Smooth muscle cell (in vitro differentiated cells): ENCODE results near the gene BACE1. TPM values are rescaled to one million over a fixed set of nuclear protein-coding genes. Genes with fewer than 3 reads are reported as not detected.

Experiments used
- DNase-seq: peaks from one replicate; lab custom pipeline; 2025; ENCODE audit not compliant: unreplicated experiment; lab: John Stamatoyannopoulos, UW
- H2AFZ ChIP-seq: fragments of 200-600 bp; sonication (generic); 2 replicates; pipeline ENCODE4 v1.6.0; 2016; ENCODE audit warnings: antibody characterized with exemption, low read depth, mild to moderate bottlenecking
- H3F3A ChIP-seq: fragments of 200-600 bp; sonication (generic); 2 replicates; pipeline ENCODE4 v1.6.0; 2017; ENCODE audit warnings: antibody characterized with exemption, low read depth
- H3K27ac ChIP-seq: fragments of 200-600 bp; sonication (generic); 2 replicates; pipeline ENCODE4 v1.5.1; 2016; ENCODE audit warnings: low read depth, mild to moderate bottlenecking
- H3K27me3 ChIP-seq: fragments of 200-600 bp; sonication (generic); 2 replicates; pipeline ENCODE4 v1.6.1; 2016; ENCODE audit warnings: low read depth, mild to moderate bottlenecking
- H3K36me3 ChIP-seq: fragments of 200-600 bp; sonication (generic); 2 replicates; pipeline ENCODE4 v1.5.1; 2016; ENCODE audit warnings: low read depth
- H3K4me1 ChIP-seq: fragments of 200-600 bp; sonication (generic); 2 replicates; pipeline ENCODE4 v1.5.1; 2016; ENCODE audit warnings: low read depth
- H3K4me2 ChIP-seq: fragments of 200-600 bp; sonication (generic); 2 replicates; pipeline ENCODE4 v1.6.0; 2016; ENCODE audit warnings: mild to moderate bottlenecking
- H3K4me3 ChIP-seq: fragments of 200-600 bp; sonication (generic); 2 replicates; pipeline ENCODE4 v1.5.1; 2016; ENCODE audit warnings: mild to moderate bottlenecking
- H3K79me2 ChIP-seq: fragments of 200-600 bp; sonication (generic); 2 replicates; pipeline ENCODE4 v1.6.0; 2016; ENCODE audit warnings: low read depth, mild to moderate bottlenecking
- H3K9ac ChIP-seq: fragments of 200-600 bp; sonication (generic); 2 replicates; pipeline ENCODE4 v1.6.0; 2016; ENCODE audit warnings: low read depth
- H3K9me3 ChIP-seq: fragments of 200-600 bp; sonication (generic); replicated peaks from 2 replicates; pipeline ENCODE4 v1.5.1; 2016; ENCODE audit warnings: low read depth
- H4K20me1 ChIP-seq: fragments of 200-600 bp; sonication (generic); 2 replicates; pipeline ENCODE4 v1.6.0; 2016; ENCODE audit warnings: low read depth
- WGBS: methylation state at CpG from one replicate; pipeline ENCODE4 v1.1.7; 2016; ENCODE audit warnings: low lambda C conversion rate; 5-methylcytosine and 5-hydroxymethylcytosine counted together
- polyA plus RNA-seq: library from polyadenylated mRNA; unstranded; fragments of >200 nt; fragmentation: Nextera tagmentation; extraction: Ambion mirVana; gene quantifications from 2 replicates; pipeline ENCODE4 v1.2.1, GENCODE V29; 2016
- total RNA-seq: library from RNA; depleted of rRNA; stranded (reverse); fragments of >200 nt; gene quantifications from 2 replicates; pipeline ENCODE4 v1.2.3, GENCODE V29; 2014
- TF ChIP-seq, protein P1 (sequence below): fragments of 200-600 bp; sonication (generic); IDR thresholded peaks from 2 replicates; pipeline ENCODE4 v1.5.1; 2017; ENCODE audit warnings: borderline replicate concordance, mild to moderate bottlenecking, antibody characterized with exemption; ENCODE audit not compliant: insufficient read depth, poor library complexity, severe bottlenecking

Gene BACE1
- total and polyA plus RNA-seq, 2 experiments from 2014 or later = 17.5 to 32.4 TPM

DNA sequence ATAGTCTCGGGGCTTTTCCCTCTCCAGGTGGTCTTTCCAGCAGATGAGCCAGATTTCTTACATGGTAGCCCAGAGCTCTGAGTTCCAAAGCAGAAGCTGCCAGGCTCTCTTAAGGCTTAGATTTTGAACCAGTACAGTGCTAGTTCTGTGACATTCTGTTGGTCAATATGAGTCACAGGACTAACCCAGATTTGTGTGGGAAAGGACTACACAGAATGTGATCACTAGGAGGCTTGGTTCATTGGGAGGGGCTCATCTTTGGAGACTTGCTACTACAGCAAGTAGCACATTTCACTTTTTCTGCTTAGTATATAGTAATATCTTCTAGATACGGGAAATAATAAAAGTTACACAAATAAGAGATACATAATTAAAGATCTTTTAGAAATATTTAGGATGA, 59.5 kb downstream of the BACE1 start:
- Histone ChIP-seq H4K20me1 (peaks cover 18% of the 10 kb centered on the region), H3K36me3 (peaks cover 4% of the 10 kb centered on the region), H3K27me3 (no peaks in the 10 kb centered on the region), H3F3A (no peaks in the 10 kb centered on the region), H3K9me3 (no peaks in the 10 kb centered on the region), H3K27ac (peak overlapping the region; percentile 11), H3K4me1 (peaks cover 5% of the 10 kb centered on the region), H3K4me2 (no peak overlapping the region), H3K79me2 (no peaks in the 10 kb centered on the region), H2AFZ (no peak overlapping the region), H3K4me3 (no peak overlapping the region), H3K9ac (no peak overlapping the region)
- TF ChIP-seq, protein P1, sequence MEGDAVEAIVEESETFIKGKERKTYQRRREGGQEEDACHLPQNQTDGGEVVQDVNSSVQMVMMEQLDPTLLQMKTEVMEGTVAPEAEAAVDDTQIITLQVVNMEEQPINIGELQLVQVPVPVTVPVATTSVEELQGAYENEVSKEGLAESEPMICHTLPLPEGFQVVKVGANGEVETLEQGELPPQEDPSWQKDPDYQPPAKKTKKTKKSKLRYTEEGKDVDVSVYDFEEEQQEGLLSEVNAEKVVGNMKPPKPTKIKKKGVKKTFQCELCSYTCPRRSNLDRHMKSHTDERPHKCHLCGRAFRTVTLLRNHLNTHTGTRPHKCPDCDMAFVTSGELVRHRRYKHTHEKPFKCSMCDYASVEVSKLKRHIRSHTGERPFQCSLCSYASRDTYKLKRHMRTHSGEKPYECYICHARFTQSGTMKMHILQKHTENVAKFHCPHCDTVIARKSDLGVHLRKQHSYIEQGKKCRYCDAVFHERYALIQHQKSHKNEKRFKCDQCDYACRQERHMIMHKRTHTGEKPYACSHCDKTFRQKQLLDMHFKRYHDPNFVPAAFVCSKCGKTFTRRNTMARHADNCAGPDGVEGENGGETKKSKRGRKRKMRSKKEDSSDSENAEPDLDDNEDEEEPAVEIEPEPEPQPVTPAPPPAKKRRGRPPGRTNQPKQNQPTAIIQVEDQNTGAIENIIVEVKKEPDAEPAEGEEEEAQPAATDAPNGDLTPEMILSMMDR = no peak
- 68% methylated on average over 2 of the region's 2 CpGs for WGBS
- DNase-seq = no peak

DNA sequence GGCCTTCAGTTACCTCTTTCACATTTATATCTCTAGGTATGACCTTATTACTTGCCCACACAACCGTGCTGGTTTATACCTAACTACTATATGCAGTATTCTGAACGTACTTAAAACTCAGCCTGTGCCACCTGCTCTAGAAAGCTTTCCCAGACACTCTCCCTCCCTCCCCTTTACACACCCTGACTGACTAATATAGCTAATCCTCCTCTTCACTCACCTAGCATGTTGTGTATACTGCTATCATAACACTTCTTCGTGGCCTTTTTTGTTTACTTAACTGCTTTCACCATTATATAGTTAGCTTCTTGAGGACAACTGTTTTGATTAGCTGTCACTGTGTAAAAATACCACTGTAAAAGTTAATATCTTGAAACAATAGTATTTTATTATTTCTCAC, 60.1 kb downstream of the BACE1 start:
- 91% methylated on average over 3 of the region's 3 CpGs for WGBS

DNA sequence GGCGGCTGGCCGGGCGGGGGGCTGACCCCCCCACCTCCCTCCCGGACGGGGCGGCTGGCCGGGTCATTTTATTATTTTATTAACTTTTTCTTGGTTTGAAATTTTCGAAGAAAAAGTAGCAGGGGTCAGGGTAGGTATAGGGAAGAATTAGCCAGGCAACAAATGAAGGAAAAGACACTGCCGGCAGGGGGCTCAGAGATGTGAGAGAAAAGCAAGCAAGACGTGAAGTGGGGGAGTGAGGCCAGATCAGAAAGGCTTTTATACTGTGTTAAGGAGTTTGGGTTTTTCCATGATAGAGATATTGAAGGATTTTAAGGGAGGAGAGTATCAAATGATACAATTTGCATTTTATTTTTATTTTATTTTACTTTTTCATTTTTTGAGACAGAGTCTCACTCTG, 64.5 kb downstream of the BACE1 start:
- no peaks in the 10 kb centered on the region for H3K36me3 ChIP-seq
- H3K27ac ChIP-seq = no peak overlapping the region
- H3K27me3 ChIP-seq = no peaks in the 10 kb centered on the region
- 96% methylated on average over 4 of the region's 10 CpGs for WGBS
- no peak for DNase-seq
- H3K9me3 ChIP-seq = no peaks in the 10 kb centered on the region
- H3K9ac ChIP-seq = no peak overlapping the region
- no peaks in the 10 kb centered on the region for H4K20me1 ChIP-seq
- H2AFZ ChIP-seq = no peak overlapping the region
- H3K79me2 ChIP-seq = no peaks in the 10 kb centered on the region
- H3K4me1 ChIP-seq = no peaks in the 10 kb centered on the region
- no peaks in the 10 kb centered on the region for H3F3A ChIP-seq
- TF ChIP-seq, protein P1 = no peak
- no peak overlapping the region for H3K4me2 ChIP-seq
- H3K4me3 ChIP-seq = no peak overlapping the region

More for the DNA sequence above, 60.1 kb downstream of the BACE1 start:
- H3K4me3 ChIP-seq = no peak overlapping the region
- TF ChIP-seq, protein P1 = no peak
- H3K4me2 ChIP-seq = no peak overlapping the region
- no peaks in the 10 kb centered on the region for H3K9me3 ChIP-seq
- H3K79me2 ChIP-seq = no peaks in the 10 kb centered on the region
- no peaks in the 10 kb centered on the region for H3K27me3 ChIP-seq
- peaks cover 5% of the 10 kb centered on the region for H3K4me1 ChIP-seq
- no peak overlapping the region for H3K9ac ChIP-seq
- no peak for DNase-seq
- peaks cover 4% of the 10 kb centered on the region for H3K36me3 ChIP-seq
- peaks cover 18% of the 10 kb centered on the region for H4K20me1 ChIP-seq
- H3F3A ChIP-seq = no peaks in the 10 kb centered on the region
- no peak overlapping the region for H2AFZ ChIP-seq
- H3K27ac ChIP-seq = peak overlapping the region; percentile 11

DNA sequence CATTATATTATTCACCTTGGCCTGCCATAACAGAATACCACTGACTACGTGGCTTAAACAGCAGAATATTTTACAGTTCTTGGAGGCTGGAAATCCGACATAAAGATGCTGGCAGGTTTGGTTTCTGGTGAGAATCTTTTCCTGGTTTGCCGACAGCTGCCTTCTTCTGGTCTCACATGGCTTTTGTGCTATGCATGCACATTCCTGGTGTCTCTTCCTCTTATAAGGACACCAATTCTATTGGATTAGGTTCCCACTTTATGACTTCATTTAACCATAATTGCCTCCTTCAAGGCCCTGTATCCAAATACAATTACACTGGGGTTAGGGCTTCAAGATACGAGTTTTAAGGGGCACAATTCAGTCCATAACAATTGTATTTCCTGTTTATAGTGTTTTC, 66.5 kb downstream of the BACE1 start:
- Histone ChIP-seq H3K36me3 (no peaks in the 10 kb centered on the region), H3F3A (no peaks in the 10 kb centered on the region), H2AFZ (no peak overlapping the region), H3K9ac (no peak overlapping the region), H3K9me3 (no peaks in the 10 kb centered on the region), H3K27ac (no peak overlapping the region), H3K79me2 (no peaks in the 10 kb centered on the region), H3K4me3 (no peak overlapping the region), H3K4me1 (no peaks in the 10 kb centered on the region), H3K27me3 (no peaks in the 10 kb centered on the region), H4K20me1 (no peaks in the 10 kb centered on the region), H3K4me2 (no peak overlapping the region)
- 93% methylated on average over 4 of the region's 4 CpGs for WGBS
- TF ChIP-seq, protein P1 = no peak
- no peak for DNase-seq
